Smooth muscle cell (in vitro differentiated cells): Measurements from ENCODE around the gene MVK. TPM values are rescaled to one million over a fixed set of nuclear protein-coding genes. Genes with fewer than 3 reads are reported as not detected.

ENCODE experiments used
- DNase-seq: peaks from one replicate; lab custom pipeline; 2025; ENCODE audit not compliant: unreplicated experiment; lab: John Stamatoyannopoulos, UW
- H2AFZ ChIP-seq: fragments of 200-600 bp; sonication (generic); 2 replicates; pipeline ENCODE4 v1.6.0; 2016; ENCODE audit warnings: antibody characterized with exemption, low read depth, mild to moderate bottlenecking
- H3F3A ChIP-seq: fragments of 200-600 bp; sonication (generic); 2 replicates; pipeline ENCODE4 v1.6.0; 2017; ENCODE audit warnings: antibody characterized with exemption, low read depth
- H3K27ac ChIP-seq: fragments of 200-600 bp; sonication (generic); 2 replicates; pipeline ENCODE4 v1.5.1; 2016; ENCODE audit warnings: low read depth, mild to moderate bottlenecking
- H3K27me3 ChIP-seq: fragments of 200-600 bp; sonication (generic); 2 replicates; pipeline ENCODE4 v1.6.1; 2016; ENCODE audit warnings: low read depth, mild to moderate bottlenecking
- H3K36me3 ChIP-seq: fragments of 200-600 bp; sonication (generic); 2 replicates; pipeline ENCODE4 v1.5.1; 2016; ENCODE audit warnings: low read depth
- H3K4me1 ChIP-seq: fragments of 200-600 bp; sonication (generic); 2 replicates; pipeline ENCODE4 v1.5.1; 2016; ENCODE audit warnings: low read depth
- H3K4me2 ChIP-seq: fragments of 200-600 bp; sonication (generic); 2 replicates; pipeline ENCODE4 v1.6.0; 2016; ENCODE audit warnings: mild to moderate bottlenecking
- H3K4me3 ChIP-seq: fragments of 200-600 bp; sonication (generic); 2 replicates; pipeline ENCODE4 v1.5.1; 2016; ENCODE audit warnings: mild to moderate bottlenecking
- H3K79me2 ChIP-seq: fragments of 200-600 bp; sonication (generic); 2 replicates; pipeline ENCODE4 v1.6.0; 2016; ENCODE audit warnings: low read depth, mild to moderate bottlenecking
- H3K9ac ChIP-seq: fragments of 200-600 bp; sonication (generic); 2 replicates; pipeline ENCODE4 v1.6.0; 2016; ENCODE audit warnings: low read depth
- H3K9me3 ChIP-seq: fragments of 200-600 bp; sonication (generic); replicated peaks from 2 replicates; pipeline ENCODE4 v1.5.1; 2016; ENCODE audit warnings: low read depth
- H4K20me1 ChIP-seq: fragments of 200-600 bp; sonication (generic); 2 replicates; pipeline ENCODE4 v1.6.0; 2016; ENCODE audit warnings: low read depth
- WGBS: methylation state at CpG from one replicate; pipeline ENCODE4 v1.1.7; 2016; ENCODE audit warnings: low lambda C conversion rate; 5-methylcytosine and 5-hydroxymethylcytosine counted together
- polyA plus RNA-seq: library from polyadenylated mRNA; unstranded; fragments of >200 nt; fragmentation: Nextera tagmentation; extraction: Ambion mirVana; gene quantifications from 2 replicates; pipeline ENCODE4 v1.2.1, GENCODE V29; 2016
- total RNA-seq: library from RNA; depleted of rRNA; stranded (reverse); fragments of >200 nt; gene quantifications from 2 replicates; pipeline ENCODE4 v1.2.3, GENCODE V29; 2014
- TF ChIP-seq, protein P1 (sequence below): fragments of 200-600 bp; sonication (generic); IDR thresholded peaks from 2 replicates; pipeline ENCODE4 v1.5.1; 2017; ENCODE audit warnings: borderline replicate concordance, mild to moderate bottlenecking, antibody characterized with exemption; ENCODE audit not compliant: insufficient read depth, poor library complexity, severe bottlenecking

Gene MVK
- total and polyA plus RNA-seq, 2 experiments from 2014 or later: 16.3 to 21.1 TPM

DNA sequence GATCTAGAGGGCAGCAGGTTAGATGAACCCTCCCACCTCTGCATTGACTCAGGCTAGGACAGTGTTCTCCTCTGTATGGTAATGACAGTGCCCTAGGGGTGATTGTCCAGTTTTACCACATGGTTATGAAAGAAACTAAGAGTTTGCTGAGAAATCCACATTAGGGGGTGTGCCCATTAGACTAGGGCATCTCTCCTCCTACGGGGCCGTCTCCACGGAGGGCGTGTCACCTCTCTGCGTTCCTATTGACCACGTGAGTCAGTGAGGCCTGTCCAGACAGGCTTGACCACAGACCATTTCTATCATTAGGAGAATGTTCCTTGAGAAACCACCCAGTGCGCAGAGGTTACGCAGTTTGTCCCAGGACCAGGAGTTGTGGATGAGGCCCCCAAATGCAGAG, 8.3 kb downstream of the MVK start:
- 48% methylated on average over 8 of the region's 8 CpGs for WGBS
- H3K27ac ChIP-seq: peak overlapping the region; percentile 60
- H4K20me1 ChIP-seq: peaks cover 17% of the 10 kb centered on the region

DNA sequence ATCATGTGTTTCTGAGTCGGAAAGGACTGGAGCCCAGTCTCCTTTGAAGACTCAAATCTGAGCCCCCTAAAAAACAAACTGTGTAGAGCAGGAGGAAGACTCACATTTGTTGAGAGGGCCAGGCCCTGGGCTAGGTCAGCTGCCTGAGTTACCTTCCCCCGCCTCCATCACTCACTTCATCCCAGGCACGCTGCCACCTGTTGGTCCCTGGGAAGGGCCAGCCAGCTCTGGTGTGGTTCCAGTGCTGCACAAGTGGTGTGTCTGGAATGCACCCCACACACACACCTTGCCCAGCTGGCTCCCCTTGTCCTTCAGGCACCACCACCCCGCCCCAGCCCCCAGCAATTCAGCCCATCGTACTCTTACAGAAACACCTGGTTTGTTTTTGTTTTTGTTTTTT, 9.0 kb downstream of the MVK start:
- 86% methylated on average over 5 of the region's 5 CpGs for whole genome bisulfite sequencing
- no peaks in the 10 kb centered on the region for H3K27me3 ChIP-seq
- no peak overlapping the region for H3K27ac ChIP-seq
- no peak overlapping the region for H2AFZ ChIP-seq
- no peak overlapping the region for H3K4me3 ChIP-seq
- peaks cover 3% of the 10 kb centered on the region for H3K4me1 ChIP-seq
- DNase-seq: no peak
- peaks cover 3% of the 10 kb centered on the region for H3F3A ChIP-seq
- TF ChIP-seq, protein P1, sequence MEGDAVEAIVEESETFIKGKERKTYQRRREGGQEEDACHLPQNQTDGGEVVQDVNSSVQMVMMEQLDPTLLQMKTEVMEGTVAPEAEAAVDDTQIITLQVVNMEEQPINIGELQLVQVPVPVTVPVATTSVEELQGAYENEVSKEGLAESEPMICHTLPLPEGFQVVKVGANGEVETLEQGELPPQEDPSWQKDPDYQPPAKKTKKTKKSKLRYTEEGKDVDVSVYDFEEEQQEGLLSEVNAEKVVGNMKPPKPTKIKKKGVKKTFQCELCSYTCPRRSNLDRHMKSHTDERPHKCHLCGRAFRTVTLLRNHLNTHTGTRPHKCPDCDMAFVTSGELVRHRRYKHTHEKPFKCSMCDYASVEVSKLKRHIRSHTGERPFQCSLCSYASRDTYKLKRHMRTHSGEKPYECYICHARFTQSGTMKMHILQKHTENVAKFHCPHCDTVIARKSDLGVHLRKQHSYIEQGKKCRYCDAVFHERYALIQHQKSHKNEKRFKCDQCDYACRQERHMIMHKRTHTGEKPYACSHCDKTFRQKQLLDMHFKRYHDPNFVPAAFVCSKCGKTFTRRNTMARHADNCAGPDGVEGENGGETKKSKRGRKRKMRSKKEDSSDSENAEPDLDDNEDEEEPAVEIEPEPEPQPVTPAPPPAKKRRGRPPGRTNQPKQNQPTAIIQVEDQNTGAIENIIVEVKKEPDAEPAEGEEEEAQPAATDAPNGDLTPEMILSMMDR: no peak
- H4K20me1 ChIP-seq: peaks cover 17% of the 10 kb centered on the region
- peaks cover under 1% of the 10 kb centered on the region for H3K36me3 ChIP-seq
- no peak overlapping the region for H3K9ac ChIP-seq
- H3K79me2 ChIP-seq: no peaks in the 10 kb centered on the region
- no peaks in the 10 kb centered on the region for H3K9me3 ChIP-seq
- H3K4me2 ChIP-seq: no peak overlapping the region

More for the DNA sequence above, 8.3 kb downstream of the MVK start:
- Histone ChIP-seq H3K4me3 (no peak overlapping the region), H3K79me2 (no peaks in the 10 kb centered on the region), H2AFZ (no peak overlapping the region), H3K27me3 (no peaks in the 10 kb centered on the region), H3K9me3 (no peaks in the 10 kb centered on the region), H3K4me1 (peaks cover 2% of the 10 kb centered on the region), H3F3A (peaks cover 3% of the 10 kb centered on the region), H3K9ac (no peak overlapping the region), H3K4me2 (no peak overlapping the region), H3K36me3 (peaks cover 4% of the 10 kb centered on the region)
- TF ChIP-seq, protein P1: no peak
- DNase-seq: no peak

DNA sequence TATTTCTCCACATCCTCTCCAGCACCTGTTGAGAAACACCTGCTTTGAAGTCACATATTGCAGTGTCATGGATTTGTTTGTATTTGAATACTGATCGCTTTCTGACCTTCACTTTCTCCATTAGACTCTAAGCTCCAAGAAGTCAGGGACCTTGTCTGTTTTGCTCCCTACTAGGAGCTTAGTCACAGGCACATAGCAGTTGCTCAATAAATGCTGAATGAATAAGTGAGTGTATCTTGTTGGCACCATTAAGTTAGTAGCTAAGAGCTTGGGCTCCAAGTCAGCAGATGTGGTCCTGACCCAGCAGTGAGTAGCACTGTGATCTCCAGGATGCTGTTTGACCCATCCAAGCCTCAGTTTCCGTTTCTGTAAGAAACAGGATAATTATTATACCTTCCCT, 10.1 kb downstream of the MVK start:
- no peaks in the 10 kb centered on the region for H3K27me3 ChIP-seq
- no peak overlapping the region for H3K9ac ChIP-seq
- no peak overlapping the region for H3K27ac ChIP-seq
- no peaks in the 10 kb centered on the region for H3K79me2 ChIP-seq
- peaks cover 17% of the 10 kb centered on the region for H4K20me1 ChIP-seq
- H3K4me1 ChIP-seq: peaks cover 3% of the 10 kb centered on the region
- no peak overlapping the region for H3K4me3 ChIP-seq
- H3K4me2 ChIP-seq: no peak overlapping the region
- peaks cover 3% of the 10 kb centered on the region for H3F3A ChIP-seq
- H2AFZ ChIP-seq: no peak overlapping the region
- 91% methylated on average over 2 of the region's 2 CpGs for WGBS
- DNase-seq: no peak
- TF ChIP-seq, protein P1: no peak
- no peaks in the 10 kb centered on the region for H3K9me3 ChIP-seq
- no peaks in the 10 kb centered on the region for H3K36me3 ChIP-seq
